ENCODE data around the gene GARIN5B. TPM values are rescaled to one million over a fixed set of nuclear protein-coding genes. Genes with fewer than 3 reads are reported as not detected.
A peak's percentile ranks its signal among the peaks of the same experiment; 100 is the strongest.

Gene GARIN5B
- total RNA-seq, 1 donor from 2014 or later = not detected

DNA sequence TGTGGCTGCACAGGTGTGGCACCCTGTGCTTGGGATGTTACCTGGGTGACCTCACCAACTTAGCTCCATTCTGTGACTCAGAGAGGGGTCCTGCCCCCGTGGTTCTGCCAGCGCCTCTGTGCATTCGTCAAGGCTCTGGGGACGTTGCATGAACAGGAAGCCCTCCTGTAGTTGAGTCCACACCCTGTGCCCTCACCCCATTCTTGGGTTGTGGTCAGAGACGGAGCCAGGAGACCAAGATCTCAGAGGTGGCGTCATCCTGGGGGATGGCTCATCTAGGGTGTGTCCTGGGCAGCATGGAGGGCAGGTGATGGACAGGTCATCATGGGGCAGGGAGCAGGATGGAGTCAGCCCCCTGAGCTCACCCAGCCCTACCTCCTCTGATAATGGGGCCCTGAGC is 11.0 kb downstream of the GARIN5B start:
- DNase-seq (ENCODE audit: low spot score) = no peak
- H3K27me3 Mint-ChIP-seq (ENCODE audit: unreplicated experiment) = peaks cover 33% of the 10 kb centered on the region
- no peaks in the 10 kb centered on the region for H3K9me3 Mint-ChIP-seq (ENCODE audit: unreplicated experiment)
- no peaks in the 10 kb centered on the region for H3K36me3 Mint-ChIP-seq (ENCODE audit: low read depth, unreplicated experiment)
- TF ChIP-seq, protein P1, sequence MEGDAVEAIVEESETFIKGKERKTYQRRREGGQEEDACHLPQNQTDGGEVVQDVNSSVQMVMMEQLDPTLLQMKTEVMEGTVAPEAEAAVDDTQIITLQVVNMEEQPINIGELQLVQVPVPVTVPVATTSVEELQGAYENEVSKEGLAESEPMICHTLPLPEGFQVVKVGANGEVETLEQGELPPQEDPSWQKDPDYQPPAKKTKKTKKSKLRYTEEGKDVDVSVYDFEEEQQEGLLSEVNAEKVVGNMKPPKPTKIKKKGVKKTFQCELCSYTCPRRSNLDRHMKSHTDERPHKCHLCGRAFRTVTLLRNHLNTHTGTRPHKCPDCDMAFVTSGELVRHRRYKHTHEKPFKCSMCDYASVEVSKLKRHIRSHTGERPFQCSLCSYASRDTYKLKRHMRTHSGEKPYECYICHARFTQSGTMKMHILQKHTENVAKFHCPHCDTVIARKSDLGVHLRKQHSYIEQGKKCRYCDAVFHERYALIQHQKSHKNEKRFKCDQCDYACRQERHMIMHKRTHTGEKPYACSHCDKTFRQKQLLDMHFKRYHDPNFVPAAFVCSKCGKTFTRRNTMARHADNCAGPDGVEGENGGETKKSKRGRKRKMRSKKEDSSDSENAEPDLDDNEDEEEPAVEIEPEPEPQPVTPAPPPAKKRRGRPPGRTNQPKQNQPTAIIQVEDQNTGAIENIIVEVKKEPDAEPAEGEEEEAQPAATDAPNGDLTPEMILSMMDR (IDR thresholded peaks at IDR 0.05; ENCODE audit: unreplicated experiment) = no peak
- no peak overlapping the region for H3K27ac Mint-ChIP-seq (ENCODE audit: unreplicated experiment)
- H3K4me3 Mint-ChIP-seq (ENCODE audit: unreplicated experiment) = no peak overlapping the region
- H3K4me1 Mint-ChIP-seq (ENCODE audit: unreplicated experiment) = peaks cover 9% of the 10 kb centered on the region

DNA sequence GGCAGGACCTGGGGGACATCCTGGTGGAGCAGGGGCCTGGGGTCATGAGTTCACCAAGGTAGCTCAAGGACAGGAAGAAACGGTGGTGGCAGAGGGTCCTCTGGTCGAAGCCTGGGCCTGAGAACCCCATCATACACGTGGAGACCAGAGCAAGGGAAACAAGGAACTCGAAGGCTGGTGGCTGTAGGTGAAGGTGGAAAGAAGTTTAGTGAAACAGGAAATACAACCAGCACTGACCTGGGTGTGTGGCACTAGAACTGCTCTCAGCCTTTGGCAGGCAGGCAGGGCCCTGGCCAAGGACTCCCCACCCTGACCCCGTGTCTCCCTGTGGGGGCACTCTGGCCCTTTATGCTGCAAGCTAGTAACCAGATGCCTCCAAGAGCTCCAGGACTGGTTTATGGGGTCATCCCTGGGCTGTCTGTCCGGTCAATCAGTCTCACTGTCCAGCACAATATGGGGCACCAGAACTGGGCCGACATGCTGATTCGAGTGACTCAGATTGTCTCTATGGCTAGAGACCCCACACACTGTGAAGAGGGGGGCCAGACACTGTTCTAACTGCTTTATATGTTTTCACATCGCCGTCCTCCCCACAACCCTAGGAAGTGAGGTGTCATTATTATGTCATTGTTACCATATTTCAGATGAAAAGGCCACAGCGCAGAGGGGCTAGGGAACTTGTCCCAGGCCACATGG is 12.3 kb downstream of the GARIN5B start:
- Mint-ChIP-seq H3K9me3 (ENCODE audit: unreplicated experiment) (no peaks in the 10 kb centered on the region), H3K27me3 (ENCODE audit: unreplicated experiment) (peaks cover 30% of the 10 kb centered on the region), H3K4me1 (ENCODE audit: unreplicated experiment) (peaks cover 9% of the 10 kb centered on the region), H3K27ac (ENCODE audit: unreplicated experiment) (no peak overlapping the region), H3K36me3 (ENCODE audit: low read depth, unreplicated experiment) (no peaks in the 10 kb centered on the region), H3K4me3 (ENCODE audit: unreplicated experiment) (peak overlapping the region; percentile 51)
- no peak for DNase-seq (ENCODE audit: low spot score)
- TF ChIP-seq, protein P1 (IDR thresholded peaks at IDR 0.05; ENCODE audit: unreplicated experiment) = no peak

DNA sequence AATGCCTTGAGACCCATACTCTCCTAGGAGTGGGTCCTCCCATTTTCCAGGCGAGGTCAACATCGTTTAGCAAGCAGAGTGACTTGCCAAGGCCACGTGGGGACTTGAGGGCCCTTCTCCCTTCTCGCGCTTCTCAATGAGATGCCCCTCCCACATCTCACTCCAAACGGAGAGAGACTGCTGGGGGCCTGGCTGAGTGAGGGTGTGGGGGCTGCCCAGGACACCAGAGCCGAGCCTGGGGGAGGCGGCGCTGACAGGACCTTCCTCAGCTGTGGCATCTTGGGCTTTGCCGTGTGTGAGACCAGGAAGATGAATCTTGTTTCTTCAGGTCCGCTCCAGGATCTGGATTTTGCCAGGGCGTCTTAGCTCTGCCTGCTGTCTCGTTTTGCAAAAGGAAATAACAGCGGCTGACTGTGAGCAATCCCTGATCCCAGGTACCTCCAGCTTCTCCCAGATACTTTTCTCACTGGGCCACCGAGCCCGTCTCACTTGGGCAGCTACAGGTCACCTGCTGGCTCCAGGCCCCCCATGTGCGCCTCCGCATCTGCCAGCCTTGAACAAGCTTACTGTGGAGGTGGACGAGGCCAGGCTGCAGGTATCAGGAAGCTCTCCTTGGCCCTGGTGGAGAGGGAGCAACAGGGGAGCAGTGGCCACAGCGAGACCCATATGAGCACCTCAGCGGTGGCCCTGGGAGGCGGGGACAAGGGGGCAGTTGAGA is 14.6 kb downstream of the GARIN5B start:
- TF ChIP-seq, protein P1 (IDR thresholded peaks at IDR 0.05; ENCODE audit: unreplicated experiment) = no peak
- H3K27me3 Mint-ChIP-seq (ENCODE audit: unreplicated experiment) = peaks cover 28% of the 10 kb centered on the region
- peaks cover 9% of the 10 kb centered on the region for H3K4me1 Mint-ChIP-seq (ENCODE audit: unreplicated experiment)
- no peak for DNase-seq (ENCODE audit: low spot score)
- no peak overlapping the region for H3K4me3 Mint-ChIP-seq (ENCODE audit: unreplicated experiment)
- H3K9me3 Mint-ChIP-seq (ENCODE audit: unreplicated experiment) = no peaks in the 10 kb centered on the region
- peak overlapping the region; percentile 18 for H3K27ac Mint-ChIP-seq (ENCODE audit: unreplicated experiment)
- peaks cover 4% of the 10 kb centered on the region for H3K36me3 Mint-ChIP-seq (ENCODE audit: low read depth, unreplicated experiment)

DNA sequence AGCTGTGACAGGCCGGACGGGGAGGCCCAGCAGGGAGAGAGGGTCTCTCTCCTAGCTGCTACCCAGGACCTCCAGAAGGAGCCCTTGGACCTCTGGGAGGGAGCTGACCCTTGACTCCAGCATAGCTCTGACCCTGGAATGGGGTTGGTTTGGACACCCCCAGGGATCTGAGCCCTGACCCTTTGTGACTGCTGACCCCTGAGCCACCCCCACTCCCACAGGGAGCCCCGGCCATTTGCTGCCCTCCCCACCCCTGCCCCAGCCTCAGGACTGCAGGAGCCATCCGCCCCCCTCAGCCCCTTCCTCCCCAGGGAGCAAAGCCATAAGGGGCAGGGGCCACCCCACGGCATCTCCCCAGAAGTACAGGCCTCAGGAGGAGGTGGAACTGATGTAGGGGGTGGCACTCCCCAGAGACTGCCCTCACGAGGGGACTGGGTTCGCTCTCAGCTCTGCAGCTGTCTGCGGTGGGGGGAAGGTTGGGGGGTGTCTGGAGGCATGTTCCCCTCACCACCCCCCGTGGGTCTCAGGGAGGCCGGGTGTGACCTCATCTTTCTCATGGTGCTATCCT is 15.5 kb downstream of the GARIN5B start:
- no peak overlapping the region for H3K4me3 Mint-ChIP-seq (ENCODE audit: unreplicated experiment)
- peaks cover 6% of the 10 kb centered on the region for H3K4me1 Mint-ChIP-seq (ENCODE audit: unreplicated experiment)
- no peak for DNase-seq (ENCODE audit: low spot score)
- no peaks in the 10 kb centered on the region for H3K9me3 Mint-ChIP-seq (ENCODE audit: unreplicated experiment)
- TF ChIP-seq, protein P1 (IDR thresholded peaks at IDR 0.05; ENCODE audit: unreplicated experiment) = no peak
- no peak overlapping the region for H3K27ac Mint-ChIP-seq (ENCODE audit: unreplicated experiment)
- H3K36me3 Mint-ChIP-seq (ENCODE audit: low read depth, unreplicated experiment) = peaks cover 4% of the 10 kb centered on the region
- peaks cover 20% of the 10 kb centered on the region for H3K27me3 Mint-ChIP-seq (ENCODE audit: unreplicated experiment)
